Esophagus muscularis mucosa (tissue), 3 donors: ENCODE results near the gene CD6.

Experiments used
- CTCF ChIP-seq, 3 experiments: fragments of 200-600 bp in 2 of 3; fragments of 450-650 bp in 1 of 3; sonication (generic) in 2 of 3; IDR thresholded peaks; one replicate each; pipeline ENCODE4 v1.5.1; 2017 to 2019; ENCODE audit warnings: antibody characterized with exemption in 3 of 3, mild to moderate bottlenecking in 2 of 3, moderate library complexity in 1 of 3
- POLR2A ChIP-seq: fragments of 450-650 bp; IDR thresholded peaks from one replicate; pipeline ENCODE4 v1.6.1; 2017; ENCODE audit warnings: antibody characterized with exemption, moderate library complexity, mild to moderate bottlenecking, low read depth

- TF ChIP-seq CTCF (IDR thresholded peaks at IDR 0.05) (no peak), POLR2A (no peak)
Observed at GRCh38 chr11:61023086-61023965, 51.8 kb downstream of the CD6 start.
